ENCODE measurements around the gene GLTP. TPM values are rescaled to one million over a fixed set of nuclear protein-coding genes. Genes with fewer than 3 reads are reported as not detected.

Gene GLTP
- polyA plus RNA-seq, 1 donor from 2014 or later = 47.8 TPM

GRCh38 chr12:109803678-109804077 lies 76.7 kb downstream of the GLTP start:
- H3K4me3 Mint-ChIP-seq = no peak overlapping the region
- no peaks in the 10 kb centered on the region for H3K36me3 Mint-ChIP-seq
- no peaks in the 10 kb centered on the region for H3K27me3 Mint-ChIP-seq
- no peak overlapping the region for H3K27ac Mint-ChIP-seq
- H3K4me1 Mint-ChIP-seq = no peaks in the 10 kb centered on the region
- H3K9me3 Mint-ChIP-seq = no peaks in the 10 kb centered on the region

DNA sequence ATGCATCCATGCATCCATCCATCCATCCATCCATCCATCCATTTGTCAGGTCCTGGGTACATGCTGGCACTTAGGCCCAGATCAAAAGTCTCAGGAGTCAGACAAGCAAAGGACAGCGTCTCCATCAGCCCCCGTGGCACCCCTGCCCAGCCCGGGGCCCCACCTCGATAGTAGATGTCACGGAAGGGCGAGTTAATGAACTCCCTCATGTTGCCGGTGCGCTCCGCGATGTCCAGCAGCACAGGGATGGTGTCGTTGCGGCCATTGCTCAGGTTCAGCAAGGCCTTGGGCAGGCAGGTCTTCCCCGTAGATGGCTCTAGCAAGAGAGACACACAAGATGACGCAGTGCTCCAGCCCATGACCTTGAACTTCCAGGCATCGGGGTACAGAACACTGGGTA lies 77.5 kb downstream of the GLTP start:
- Mint-ChIP-seq H3K4me1 (no peaks in the 10 kb centered on the region), H3K9me3 (no peaks in the 10 kb centered on the region), H3K4me3 (no peak overlapping the region), H3K27me3 (peaks cover 1% of the 10 kb centered on the region), H3K36me3 (no peaks in the 10 kb centered on the region), H3K27ac (no peak overlapping the region)

Other genes starting within 250 kb of the GLTP start
- 0.10 TPM for gene FAM222A, start 166.7 kb downstream of the GLTP start, polyA plus RNA-seq
- not detected for gene TRPV4, start 47.1 kb downstream of the GLTP start, polyA plus RNA-seq
- 12.5 TPM for gene TCHP, start 19.7 kb upstream of the GLTP start, polyA plus RNA-seq
- gene GIT2, start 115.8 kb upstream of the GLTP start, polyA plus RNA-seq = 93.4 TPM
- gene ANKRD13A, start 118.9 kb upstream of the GLTP start, polyA plus RNA-seq = 156 TPM
- 14.1 TPM for gene C12orf76, start 168.0 kb upstream of the GLTP start, polyA plus RNA-seq
- gene IFT81, start 243.8 kb upstream of the GLTP start, polyA plus RNA-seq = 1.5 TPM